SK-N-SH (cell line): Measurements from ENCODE around the gene SIGLEC8.
"Not testable (repeated sequence)": the region's sequence is repeated elsewhere in the genome, so short reads cannot be mapped to it uniquely, and the experiment has no call there.

Experiments
- CTCF ChIP-seq: fragments of 200-600 bp; sonication (generic); IDR thresholded peaks from 2 replicates; pipeline ENCODE4 v1.6.1; 2017; ENCODE audit warnings: antibody characterized with exemption, mild to moderate bottlenecking, moderate library complexity
- EZH2phosphoT487 ChIP-seq: fragments of 200-600 bp; sonication (generic); IDR thresholded peaks from 2 replicates; pipeline ENCODE4 v1.6.1; 2017; ENCODE audit warnings: low read depth, mixed run types, mild to moderate bottlenecking, antibody characterized with exemption, moderate library complexity, borderline replicate concordance
- MEF2A ChIP-seq: IDR thresholded peaks from 2 replicates; pipeline ENCODE4 v1.4.0; 2012; ENCODE audit warnings: low read depth, borderline replicate concordance
- POLR2AphosphoS5 ChIP-seq: IDR thresholded peaks from 2 replicates; pipeline ENCODE4 v1.6.1; 2012; ENCODE audit warnings: low read depth, low read length

GRCh38 chr19:51463976-51464581 is 5.8 kb upstream of the SIGLEC8 start:
- TF ChIP-seq POLR2AphosphoS5, EZH2phosphoT487, CTCF, MEF2A: not testable (repeated sequence)
